Fibroblast of lung (primary cell): Measurements from ENCODE around the gene ZNF587. TPM values are rescaled to one million over a fixed set of nuclear protein-coding genes. Genes with fewer than 3 reads are reported as not detected.
A peak's percentile ranks its signal among the peaks of the same experiment; 100 is the strongest.

Source experiments
- DNase-seq, 2 donors: peaks; one replicate each; pipeline versions ENCODE4 v3.0.0 to v3.0.0-alpha.2; 2010; ENCODE audit warnings: low read depth in 2 of 2
- H2AFZ ChIP-seq: 2 replicates; pipeline ENCODE4 v1.5.1; 2012; ENCODE audit warnings: low read length, control low read depth, inconsistent platforms
- H3K27ac ChIP-seq: 2 replicates; pipeline ENCODE4 v1.5.1; 2011; ENCODE audit warnings: low read length, control low read depth; ENCODE audit not compliant: insufficient read depth
- H3K27me3 ChIP-seq: 2 replicates; pipeline ENCODE4 v1.5.1; 2011; ENCODE audit warnings: mild to moderate bottlenecking, low read length; ENCODE audit not compliant: control insufficient read depth, insufficient read depth
- H3K36me3 ChIP-seq: 2 replicates; pipeline ENCODE4 v1.5.1; 2011; ENCODE audit warnings: low read length; ENCODE audit not compliant: control insufficient read depth, insufficient read depth
- H3K4me1 ChIP-seq: 2 replicates; pipeline ENCODE4 v1.5.1; 2011; ENCODE audit warnings: low read length; ENCODE audit not compliant: control insufficient read depth, insufficient read depth; ENCODE audit errors: extremely low read depth
- H3K4me2 ChIP-seq: 2 replicates; pipeline ENCODE4 v1.5.1; 2011; ENCODE audit warnings: low read length, control low read depth; ENCODE audit not compliant: insufficient read depth; ENCODE audit errors: extremely low read depth
- H3K4me3 ChIP-seq, 4 experiments: fragments of 200-600 bp in 1 of 4; sonication (generic) in 1 of 4; replicated peaks in 1 of 4; 2 replicates each; pipeline ENCODE4 v1.5.1; 2011 to 2016; ENCODE audit warnings: low read length in 4 of 4, low read depth in 3 of 4, mild to moderate bottlenecking in 3 of 4, control low read depth in 2 of 4, inconsistent platforms in 1 of 4, mixed read lengths in 1 of 4; ENCODE audit not compliant: insufficient read depth in 1 of 4; ENCODE audit errors: control extremely low read depth in 1 of 4
- H3K79me2 ChIP-seq: 2 replicates; pipeline ENCODE4 v1.5.1; 2012; ENCODE audit warnings: mild to moderate bottlenecking, low read length, inconsistent platforms; ENCODE audit not compliant: control insufficient read depth, insufficient read depth
- H3K9ac ChIP-seq: 2 replicates; pipeline ENCODE4 v1.5.1; 2011; ENCODE audit warnings: mild to moderate bottlenecking, low read length, control low read depth; ENCODE audit not compliant: insufficient read depth
- H3K9me3 ChIP-seq: 2 replicates; pipeline ENCODE4 v1.5.1; 2012; ENCODE audit warnings: low read depth, low read length; ENCODE audit not compliant: control insufficient read depth, insufficient read depth
- H4K20me1 ChIP-seq: 2 replicates; pipeline ENCODE4 v1.5.1; 2011; ENCODE audit warnings: low read length; ENCODE audit not compliant: control insufficient read depth, insufficient read depth; ENCODE audit errors: extremely low read depth
- EZH2 ChIP-seq: IDR thresholded peaks from 2 replicates; pipeline ENCODE4 v1.5.1; 2012; ENCODE audit warnings: low read length, control low read depth, mild to moderate bottlenecking; ENCODE audit errors: missing control alignments
- polyA plus RNA-seq, 2 donors: library from polyadenylated mRNA; depleted of rRNA in 1 of 2; stranded (reverse) in 1 of 2; unstranded in 1 of 2; fragments of >200 nt; gene quantifications; 2 replicates each; pipeline ENCODE4 v1.2.1, GENCODE V29; 2011 to 2012; ENCODE audit warnings: missing spikeins in 1 of 2
- total RNA-seq: library from RNA; depleted of rRNA; stranded (reverse); fragments of >200 nt; gene quantifications from 2 replicates; pipeline ENCODE4 v1.2.1, GENCODE V29; 2014
- TF ChIP-seq, protein P1 (sequence below), 2 donors: IDR thresholded peaks in 1 of 2; conservative IDR thresholded peaks in 1 of 2; 1 replicate in 1 of 2; 2 replicates in 1 of 2; pipeline ENCODE4 v1.5.1; 2011 to 2012; ENCODE audit warnings: low read length in 2 of 2, control low read depth in 1 of 2, inconsistent platforms in 1 of 2, low read depth in 1 of 2, mild to moderate bottlenecking in 1 of 2

ZNF587 gene
- total and polyA plus RNA-seq, 2 donors (not counting 1 experiment from before 2014, with no cell fraction given), result 8.8 to 23.6 TPM

- H3K79me2 ChIP-seq, result peaks cover 6% of the 10 kb centered on the region
These were observed 35.0 kb upstream of the ZNF587 start, which contains the start of gene ZNF552 for GRCh38 chr19:57814505-57815246. ZNF552 (minus strand) TSS chr19:57814913; CDS start chr19:57814743, 170 bp downstream.

DNA sequence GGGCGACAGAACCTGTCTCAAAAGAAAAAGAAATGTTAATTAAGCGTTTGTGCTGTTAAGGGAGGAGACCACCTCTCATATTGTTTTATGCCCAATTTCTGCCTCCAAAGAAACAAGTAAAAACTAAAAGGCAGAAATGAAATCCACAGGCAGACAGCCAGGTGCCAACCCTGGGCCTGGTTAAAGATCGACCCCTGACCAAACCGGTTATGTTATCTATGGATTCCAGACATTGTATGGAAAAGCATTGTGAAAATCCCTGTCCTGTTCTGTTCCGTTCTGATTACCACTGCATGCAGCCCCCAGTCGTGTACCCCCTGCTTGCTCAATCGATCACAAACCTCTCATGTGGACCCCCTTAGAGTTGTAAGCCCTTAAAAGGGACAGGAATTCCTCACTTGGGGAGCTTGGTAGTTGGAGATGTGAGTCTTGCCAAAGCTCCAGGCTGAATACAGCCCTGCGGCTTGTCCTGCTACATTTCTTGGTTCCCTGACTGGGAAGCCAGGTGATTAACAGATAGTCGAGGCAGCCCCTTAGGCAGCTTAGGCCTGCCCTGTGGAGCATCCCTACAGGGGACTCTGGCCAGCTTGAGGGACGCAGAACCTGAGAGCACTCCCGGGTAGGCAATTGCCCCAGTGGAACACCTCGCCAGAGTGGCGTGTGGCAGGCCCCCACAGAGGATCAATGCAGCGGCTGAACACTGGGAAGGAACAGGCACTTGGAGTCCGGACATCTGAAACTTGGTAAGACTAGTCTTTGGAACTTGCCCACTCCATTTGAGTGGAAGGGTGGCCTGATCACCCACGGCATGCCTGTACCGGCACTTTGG, 34.2 kb upstream of the ZNF587 start:
- TF ChIP-seq, protein P1, sequence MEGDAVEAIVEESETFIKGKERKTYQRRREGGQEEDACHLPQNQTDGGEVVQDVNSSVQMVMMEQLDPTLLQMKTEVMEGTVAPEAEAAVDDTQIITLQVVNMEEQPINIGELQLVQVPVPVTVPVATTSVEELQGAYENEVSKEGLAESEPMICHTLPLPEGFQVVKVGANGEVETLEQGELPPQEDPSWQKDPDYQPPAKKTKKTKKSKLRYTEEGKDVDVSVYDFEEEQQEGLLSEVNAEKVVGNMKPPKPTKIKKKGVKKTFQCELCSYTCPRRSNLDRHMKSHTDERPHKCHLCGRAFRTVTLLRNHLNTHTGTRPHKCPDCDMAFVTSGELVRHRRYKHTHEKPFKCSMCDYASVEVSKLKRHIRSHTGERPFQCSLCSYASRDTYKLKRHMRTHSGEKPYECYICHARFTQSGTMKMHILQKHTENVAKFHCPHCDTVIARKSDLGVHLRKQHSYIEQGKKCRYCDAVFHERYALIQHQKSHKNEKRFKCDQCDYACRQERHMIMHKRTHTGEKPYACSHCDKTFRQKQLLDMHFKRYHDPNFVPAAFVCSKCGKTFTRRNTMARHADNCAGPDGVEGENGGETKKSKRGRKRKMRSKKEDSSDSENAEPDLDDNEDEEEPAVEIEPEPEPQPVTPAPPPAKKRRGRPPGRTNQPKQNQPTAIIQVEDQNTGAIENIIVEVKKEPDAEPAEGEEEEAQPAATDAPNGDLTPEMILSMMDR (conservative IDR thresholded peaks at IDR 0.05 in 1 of 2, IDR thresholded peaks at IDR 0.05 in 1 of 2; ENCODE audit: low read depth in 1 of 2, low read length in 2 of 2), result no peak
- no peak for TF ChIP-seq EZH2
- Histone ChIP-seq H3K27ac (no peak overlapping the region), H2AFZ (peak overlapping the region; percentile 22), H4K20me1 (no peaks in the 10 kb centered on the region), H3K4me2 (peak overlapping the region; percentile 73), H3K9ac (no peak overlapping the region), H3K4me1 (peaks cover 3% of the 10 kb centered on the region), H3K36me3 (peaks cover 2% of the 10 kb centered on the region), H3K4me3 (peak overlapping the region in 2 of 4 experiments; percentile 13 to 79), H3K9me3 (no peaks in the 10 kb centered on the region), H3K27me3 (no peaks in the 10 kb centered on the region), H3K79me2 (peaks cover 14% of the 10 kb centered on the region)
- no peak for DNase-seq

More at GRCh38 chr19:57814505-57815246, 35.0 kb upstream of the ZNF587 start, which contains the start of gene ZNF552:
- H4K20me1 ChIP-seq, result no peaks in the 10 kb centered on the region
- H3K36me3 ChIP-seq, result peaks cover 2% of the 10 kb centered on the region
- TF ChIP-seq EZH2, result no peak
- TF ChIP-seq, protein P1 (conservative IDR thresholded peaks at IDR 0.05 in 1 of 2, IDR thresholded peaks at IDR 0.05 in 1 of 2; ENCODE audit: low read depth in 1 of 2, low read length in 2 of 2), result no peak
- H3K27me3 ChIP-seq, result no peaks in the 10 kb centered on the region
- peak within 1 kb of the TSS; percentile 70 for H3K9ac ChIP-seq
- peak within 1 kb of the TSS; percentile 50 for H3K27ac ChIP-seq
- peak within 1 kb of the TSS; percentile 84 for H2AFZ ChIP-seq
- no peaks in the 10 kb centered on the region for H3K9me3 ChIP-seq
- DNase-seq, result peak; percentile 92 to 94
- H3K4me1 ChIP-seq, result peaks cover 3% of the 10 kb centered on the region
- peak within 1 kb of the TSS; percentile 97 for H3K4me2 ChIP-seq
- H3K4me3 ChIP-seq, result peak within 1 kb of the TSS; percentile 70 to 87 (median 78)

DNA sequence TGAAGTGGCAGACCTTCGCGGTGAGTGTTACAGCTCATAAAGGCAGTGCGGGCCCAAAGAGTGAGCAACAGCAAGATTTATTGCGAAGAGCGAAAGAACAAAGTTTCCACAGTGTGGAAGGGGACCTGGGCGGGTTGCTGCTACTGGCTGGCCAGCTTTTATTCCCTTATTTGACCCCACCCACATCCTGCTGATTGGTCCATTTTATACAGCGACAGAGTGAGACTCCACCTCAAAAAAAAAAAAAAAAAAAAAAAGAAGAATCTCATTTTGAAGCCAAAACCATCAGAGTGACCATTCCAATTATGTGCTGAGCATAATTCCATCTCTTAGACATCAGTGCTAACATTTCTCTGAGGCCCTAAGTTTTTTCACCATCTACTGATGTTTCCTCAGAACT, 33.0 kb upstream of the ZNF587 start:
- Histone ChIP-seq H3K4me3 (no peak overlapping the region), H4K20me1 (no peaks in the 10 kb centered on the region), H3K27ac (no peak overlapping the region), H3K9me3 (no peaks in the 10 kb centered on the region), H3K4me1 (peaks cover 6% of the 10 kb centered on the region), H3K4me2 (no peak overlapping the region), H3K9ac (no peak overlapping the region), H3K79me2 (peaks cover 23% of the 10 kb centered on the region), H3K27me3 (no peaks in the 10 kb centered on the region), H2AFZ (no peak overlapping the region), H3K36me3 (peaks cover 2% of the 10 kb centered on the region)
- no peak for TF ChIP-seq EZH2
- TF ChIP-seq, protein P1 (conservative IDR thresholded peaks at IDR 0.05 in 1 of 2, IDR thresholded peaks at IDR 0.05 in 1 of 2; ENCODE audit: low read depth in 1 of 2, low read length in 2 of 2), result no peak
- no peak for DNase-seq
